Gastroesophageal sphincter (tissue), 3 donors: Measurements from ENCODE around the gene ABTB2.

Source experiments
- CTCF ChIP-seq, 4 experiments: fragments of 200-600 bp in 2 of 4; fragments of 450-650 bp in 2 of 4; sonication (generic) in 1 of 4; IDR thresholded peaks; one replicate each; pipeline ENCODE4 v1.5.1; 2017 to 2019; ENCODE audit warnings: antibody characterized with exemption in 4 of 4, mild to moderate bottlenecking in 2 of 4, moderate library complexity in 2 of 4
- EP300 ChIP-seq: sonication (generic); formaldehyde crosslinking; IDR thresholded peaks from one replicate; pipeline ENCODE4 v1.6.1; 2017; ENCODE audit warnings: antibody characterized with exemption, mild to moderate bottlenecking
- POLR2A ChIP-seq, 2 donors: fragments of 450-650 bp; IDR thresholded peaks; one replicate each; pipeline ENCODE4 v1.6.1; 2017; ENCODE audit warnings: antibody characterized with exemption in 2 of 2, mild to moderate bottlenecking in 2 of 2, moderate library complexity in 1 of 2
- POLR2AphosphoS5 ChIP-seq: sonication (generic); formaldehyde crosslinking; IDR thresholded peaks from one replicate; pipeline ENCODE4 v1.6.1; 2017; ENCODE audit warnings: antibody characterized with exemption

GRCh38 chr11:34194576-34195335 is 163.1 kb downstream of the ABTB2 start:
- TF ChIP-seq CTCF (IDR thresholded peaks at IDR 0.05) (no peak), POLR2AphosphoS5 (no peak), POLR2A (IDR thresholded peaks at IDR 0.05) (no peak), EP300 (no peak)
